HepG2 (cell line): ENCODE data around the gene KIAA1958. TPM values are rescaled to one million over a fixed set of nuclear protein-coding genes. Genes with fewer than 3 reads are reported as not detected.

ENCODE experiments used
- ATAC-seq: fragments of 200-7000 bp; cut with Tn5 transposase; 3 replicates; pipeline ENCODE4 v1.9.1; 2020; ENCODE audit warnings: mild to moderate bottlenecking, moderate library complexity
- BruUV-seq: library from RNA; stranded (reverse); fragments of 400-500 nt; replicated peaks from 2 replicates; lab custom pipeline; 2021; lab: Mats Ljungman, UMichigan
- CTCF ChIA-PET: fragments of 300-600 bp; formaldehyde crosslinking; extraction: SDS; loops from one replicate; lab custom pipeline; 2021; ENCODE audit warnings: low total read pairs, inconsistent platforms, low intra/inter-chr PET ratio; lab: Yijun Ruan, JAX
- POLR2A ChIA-PET: fragments of 350-600 bp; sonication (Branson Sonifier 250); formaldehyde crosslinking; loops from one replicate; lab custom pipeline; 2020; ENCODE audit warnings: antibody characterized with exemption, inconsistent platforms; lab: Yijun Ruan, JAX
- DNase-seq: peaks from one replicate; pipeline ENCODE4 v3.0.0-alpha.2; 2015; ENCODE audit warnings: low spot score
- FAIRE-seq: peaks from 3 replicates; lab custom pipeline; 2011; peaks lifted over from hg19 to GRCh38; lab: Jason Lieb, UNC
- H2AFZ ChIP-seq: one replicate; pipeline ENCODE4 v1.6.1; 2011; ENCODE audit warnings: low read length, inconsistent platforms
- H3K27ac ChIP-seq: fragments of 300-600 bp; 3 replicates; pipeline ENCODE4 v1.8.0; 2011; ENCODE audit warnings: mixed run types, mild to moderate bottlenecking, mixed read lengths, low read length, inconsistent platforms; ENCODE audit not compliant: insufficient read depth; ENCODE audit errors: extremely low read length
- H3K27me3 ChIP-seq, 2 experiments: fragments of 200-600 bp in 1 of 2; 2 replicates in 1 of 2; 3 replicates in 1 of 2; pipeline versions ENCODE4 v1.6.0 to v1.8.0; 2011; ENCODE audit warnings: low read length in 2 of 2, mild to moderate bottlenecking in 2 of 2, moderate library complexity in 2 of 2, inconsistent platforms in 1 of 2; ENCODE audit not compliant: insufficient read depth in 2 of 2, control insufficient read depth in 1 of 2
- H3K36me3 ChIP-seq, 2 experiments: fragments of 200-600 bp in 1 of 2; replicated peaks in 1 of 2; 2 replicates in 1 of 2; 3 replicates in 1 of 2; pipeline versions ENCODE4 v1.5.1 to v1.8.0; 2011; ENCODE audit warnings: low read length in 2 of 2, inconsistent platforms in 1 of 2; ENCODE audit not compliant: insufficient read depth in 2 of 2, control insufficient read depth in 1 of 2
- H3K4me1 ChIP-seq: 2 replicates; pipeline ENCODE4 v1.5.1; 2012; ENCODE audit warnings: low read length, inconsistent platforms; ENCODE audit not compliant: insufficient read depth
- H3K4me2 ChIP-seq: 2 replicates; pipeline ENCODE4 v1.6.0; 2011; ENCODE audit warnings: low read depth, low read length, inconsistent platforms
- H3K4me3 ChIP-seq, 3 experiments: fragments of 200-600 bp in 1 of 3; sonication (generic), shearing (Covaris generic) in 1 of 3; replicated peaks in 1 of 3; 2 replicates each; pipeline ENCODE4 v1.5.1; 2011 to 2016; ENCODE audit warnings: low read length in 3 of 3, inconsistent platforms in 2 of 3, low read depth in 2 of 3, mild to moderate bottlenecking in 2 of 3, control low read depth in 1 of 3, mixed read lengths in 1 of 3; ENCODE audit not compliant: insufficient read depth in 1 of 3
- H3K79me2 ChIP-seq: one replicate; pipeline ENCODE4 v1.6.1; 2011; ENCODE audit warnings: low read length, inconsistent platforms; ENCODE audit not compliant: insufficient read depth
- H3K9ac ChIP-seq: 2 replicates; pipeline ENCODE4 v1.6.0; 2011; ENCODE audit warnings: mild to moderate bottlenecking, low read depth, low read length, inconsistent platforms; ENCODE audit not compliant: insufficient read depth
- H3K9me3 ChIP-seq: 2 replicates; pipeline ENCODE4 v1.5.1; 2012; ENCODE audit warnings: mild to moderate bottlenecking, low read length
- H4K20me1 ChIP-seq: 2 replicates; pipeline ENCODE4 v1.6.0; 2011; ENCODE audit warnings: inconsistent platforms, mild to moderate bottlenecking, low read length, moderate library complexity; ENCODE audit not compliant: insufficient read depth
- AKAP8 ChIP-seq: sonication (generic); formaldehyde crosslinking; IDR thresholded peaks from 2 replicates; pipeline ENCODE4 v1.5.1; 2020; ENCODE audit warnings: mild to moderate bottlenecking, missing genetic modification reagents
- TAF15 ChIP-seq: fragments of 200-400 bp; formaldehyde crosslinking; IDR thresholded peaks from one replicate; pipeline ENCODE4 v1.6.1; 2018; ENCODE audit warnings: mild to moderate bottlenecking, low read depth, low read length; ENCODE audit not compliant: poor library complexity, severe bottlenecking
- ZBTB44 ChIP-seq: sonication (generic); formaldehyde crosslinking; IDR thresholded peaks from 2 replicates; pipeline ENCODE4 v1.4.0; 2020; ENCODE audit warnings: missing genetic modification reagents
- ZNF205 ChIP-seq: IDR thresholded peaks from 2 replicates; pipeline ENCODE4 v1.6.1; 2018; ENCODE audit warnings: missing biosample characterization, missing genetic modification reagents
- ZNF230 ChIP-seq: sonication (generic); formaldehyde crosslinking; IDR thresholded peaks from 2 replicates; pipeline ENCODE4 v1.4.0; 2020; ENCODE audit warnings: mild to moderate bottlenecking, missing genetic modification reagents
- ZNF263 ChIP-seq: sonication (generic); formaldehyde crosslinking; IDR thresholded peaks from 2 replicates; pipeline ENCODE4 v1.4.0; 2020; ENCODE audit warnings: missing genetic modification reagents
- ZNF30 ChIP-seq: sonication (generic); formaldehyde crosslinking; IDR thresholded peaks from 2 replicates; pipeline ENCODE4 v1.5.0; 2020; ENCODE audit warnings: mild to moderate bottlenecking, missing genetic modification reagents
- ZNF570 ChIP-seq: sonication (generic); formaldehyde crosslinking; IDR thresholded peaks from 2 replicates; pipeline ENCODE4 v1.4.0; 2020; ENCODE audit warnings: mild to moderate bottlenecking, missing genetic modification reagents, borderline replicate concordance
- ZNF574 ChIP-seq: sonication (generic); formaldehyde crosslinking; IDR thresholded peaks from 2 replicates; pipeline ENCODE4 v1.4.0; 2020; ENCODE audit warnings: missing genetic modification reagents
- ZSCAN31 ChIP-seq: sonication (generic); formaldehyde crosslinking; IDR thresholded peaks from 2 replicates; pipeline ENCODE4 v1.5.0; 2020; ENCODE audit warnings: low read depth, mild to moderate bottlenecking, missing genetic modification reagents
- WGBS: methylation state at CpG from one replicate; pipeline ENCODE4 v1.1.6; 2017; ENCODE audit warnings: low lambda C conversion rate; 5-methylcytosine and 5-hydroxymethylcytosine counted together
- in situ Hi-C: cut with HindIII; loops from 2 replicates; pipeline ENCODE4 v1.10.0; 2017; ENCODE audit warnings: low pct_unique_long_range_greater_than_20kb; ENCODE audit not compliant: extremely low pct_ligation_motif_present
- intact Hi-C: fragments of 100-400 bp; cut with micrococcal nuclease; formaldehyde crosslinking; loops from one replicate; pipeline ENCODE4 v1.10.0; 2022; ENCODE audit not compliant: unreplicated experiment
- polyA plus RNA-seq, 8 experiments: library from polyadenylated mRNA; depleted of rRNA in 3 of 8; stranded (reverse) in 7 of 8; unstranded in 1 of 8; fragments of >200 nt; fragmentation: Illumina TruSeq in 4 of 8; extraction: Trizol in 4 of 8; gene quantifications; 2 replicates each; pipeline versions ENCODE4 v1.2.1 to v1.2.3, GENCODE V29; 2011 to 2016; ENCODE audit warnings: low read depth in 4 of 8, missing spikeins in 1 of 8, mixed read lengths in 1 of 8; ENCODE audit not compliant: insufficient read depth in 1 of 8
- total RNA-seq, 5 experiments: library from RNA; depleted of rRNA; stranded (reverse); fragments of >200 nt; fragmentation: Illumina TruSeq; extraction: Trizol; gene quantifications; 2 replicates each; pipeline ENCODE4 v1.2.3, GENCODE V29; 2016; ENCODE audit warnings: low read depth in 1 of 5

Gene KIAA1958
- total and polyA plus RNA-seq, 2 of the 13 experiments (the other 11 are each of a cell fraction or from before 2014, with no cell fraction given) = 8.5 to 10.3 TPM

- H4K20me1 ChIP-seq = no peaks in the 10 kb centered on the region
- H3K36me3 ChIP-seq = peaks cover 9 to 69% of the 10 kb centered on the region in 2 experiments
- no peak for FAIRE-seq
- in situ Hi-C loops (no loop called here), intact Hi-C loops (no loop called here)
- H3K4me2 ChIP-seq = no peak overlapping the region
- H2AFZ ChIP-seq = no peak overlapping the region
- ATAC-seq = no peak
- H3K4me3 ChIP-seq = no peak overlapping the region
- H3K27ac ChIP-seq = no peak overlapping the region
- no peaks in the 10 kb centered on the region for H3K4me1 ChIP-seq
- no peaks in the 10 kb centered on the region for H3K9me3 ChIP-seq
- no peak for TF ChIP-seq TAF15
- no peak for TF ChIP-seq ZNF263 (CRISPR knock-in tag)
- TF ChIP-seq ZNF570 (CRISPR knock-in tag) = no peak
- no peak for TF ChIP-seq ZSCAN31 (CRISPR knock-in tag)
- no peak for TF ChIP-seq ZNF230
- TF ChIP-seq ZNF205 (CRISPR knock-in tag) = no peak
- TF ChIP-seq ZNF30 (CRISPR knock-in tag) = no peak
- TF ChIP-seq ZBTB44 (CRISPR knock-in tag) = no peak
- TF ChIP-seq AKAP8 (CRISPR knock-in tag) = no peak
- TF ChIP-seq ZNF574 (CRISPR knock-in tag) = no peak
- 100% methylated on average over 1 of the region's 1 CpG for WGBS
- DNase-seq = no peak
- no peak overlapping the region for H3K9ac ChIP-seq
- BruUV-seq = no TSS peak
- no peaks in the 10 kb centered on the region for H3K27me3 ChIP-seq
- POLR2A ChIA-PET = no interaction called here
- H3K79me2 ChIP-seq = no peaks in the 10 kb centered on the region
- CTCF ChIA-PET = no interaction called here
Observed at GRCh38 chr9:112462855-112463254, 23.8 kb upstream of the KIAA1958 start.
